Ovary (tissue), 3 donors: ENCODE results near the gene TBC1D16.

Source experiments
- CTCF ChIP-seq, 3 donors: fragments of 450-650 bp in 2 of 3; fragments of 200-600 bp in 1 of 3; IDR thresholded peaks; one replicate each; pipeline versions ENCODE4 v1.5.1 to v1.8.0; 2016 to 2022; ENCODE audit warnings: antibody characterized with exemption in 3 of 3, mild to moderate bottlenecking in 1 of 3
- EP300 ChIP-seq: sonication (generic); formaldehyde crosslinking; IDR thresholded peaks from one replicate; pipeline ENCODE4 v1.6.1; 2017; ENCODE audit warnings: antibody characterized with exemption
- POLR2A ChIP-seq: fragments of 450-650 bp; IDR thresholded peaks from one replicate; pipeline ENCODE4 v1.6.1; 2017; ENCODE audit warnings: antibody characterized with exemption, mild to moderate bottlenecking, moderate library complexity
- donor health status: DM: no; HTN: no; CAD: no.

DNA sequence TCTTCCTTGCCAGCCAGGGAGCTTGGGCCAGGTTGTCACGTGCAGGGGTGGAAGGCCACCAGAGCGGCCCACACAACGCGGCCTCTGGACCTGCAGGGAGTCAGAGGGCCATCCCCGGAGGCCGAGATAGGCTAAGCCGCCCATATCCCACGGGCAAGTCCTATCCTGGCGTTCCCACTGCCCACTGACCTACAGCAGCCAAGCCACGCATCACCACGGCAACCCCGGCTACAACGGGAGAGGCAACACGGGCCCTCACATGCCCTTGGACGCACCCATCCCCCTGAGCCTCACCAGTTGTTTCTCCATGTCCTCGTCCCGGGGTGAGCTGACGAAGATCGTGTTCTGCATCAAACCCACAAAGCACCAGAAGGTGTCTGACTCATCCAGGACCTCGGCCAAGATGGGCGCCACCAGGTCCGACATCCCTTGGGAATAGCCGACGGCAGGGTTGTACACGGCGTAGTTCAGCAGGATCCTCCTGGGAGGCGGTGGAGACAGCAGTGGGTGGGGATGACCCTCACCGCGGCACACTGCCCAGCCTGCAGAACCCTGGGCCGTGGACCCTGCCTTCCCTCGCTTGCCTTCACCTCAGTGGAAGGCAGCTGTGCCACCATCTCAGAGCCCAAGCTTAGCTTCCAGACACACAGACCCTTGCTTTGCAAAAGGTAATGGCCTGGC, 88.2 kb downstream of the TBC1D16 start:
- no peak for TF ChIP-seq CTCF (IDR thresholded peaks at IDR 0.05)
- TF ChIP-seq POLR2A = no peak
- no peak for TF ChIP-seq EP300
